ENCODE measurements around the gene FLT1.

The FLT1 gene

DNA sequence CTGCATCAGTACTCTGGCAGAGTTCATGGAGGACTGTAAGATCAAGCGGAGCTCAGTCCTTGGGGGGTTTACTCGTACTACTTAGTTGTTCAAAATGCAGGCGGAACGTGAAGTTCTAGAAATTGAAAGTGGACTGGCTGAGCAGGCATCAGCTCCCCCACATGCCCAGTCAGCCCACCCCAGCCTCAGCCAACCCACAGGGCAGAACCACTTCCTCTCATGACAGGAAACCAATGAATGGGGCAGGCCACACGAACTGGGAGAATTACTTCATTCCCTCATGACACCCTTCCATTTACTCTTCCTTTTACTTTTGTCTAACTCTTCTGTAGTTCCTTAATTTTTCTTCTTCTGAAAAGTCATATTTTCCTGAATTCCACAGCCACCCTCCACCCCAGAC is 71.9 kb downstream of the FLT1 start:
- DNase-seq: peak in 1 of 2 donors; percentile 7

DNA sequence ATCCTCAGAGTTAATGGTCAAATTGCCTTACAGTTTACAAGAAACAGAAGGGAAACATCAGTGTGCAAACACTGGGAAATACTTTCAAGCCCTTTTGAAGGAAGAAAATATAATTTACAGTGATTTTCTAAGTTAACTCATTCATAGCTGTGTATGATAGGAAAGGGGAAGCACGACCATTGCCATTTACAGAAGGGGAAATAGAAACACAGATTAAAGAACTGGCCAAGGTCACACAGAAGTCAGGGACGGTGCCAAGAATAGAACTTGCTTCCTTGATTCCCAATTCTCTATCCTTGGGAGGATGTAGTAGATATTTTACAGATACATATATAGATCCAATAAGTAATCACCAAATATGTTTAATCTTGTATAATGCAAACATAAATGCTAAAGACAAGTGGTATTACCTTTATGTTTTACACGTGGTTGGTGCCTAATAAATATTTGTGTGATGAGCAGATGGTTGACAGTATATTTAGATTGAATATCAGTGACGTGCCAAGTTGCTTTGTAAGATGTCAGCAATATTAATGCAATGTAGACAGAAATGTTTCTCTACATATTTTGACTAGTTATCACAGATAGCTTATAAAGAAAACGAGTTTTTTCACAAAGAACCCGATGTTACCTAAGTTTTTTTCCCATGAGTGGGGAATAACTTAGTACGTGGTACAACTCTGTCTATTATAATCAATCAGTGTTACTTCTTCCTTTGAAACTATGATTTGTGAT is 73.1 kb downstream of the FLT1 start:
- no peak for DNase-seq

DNA sequence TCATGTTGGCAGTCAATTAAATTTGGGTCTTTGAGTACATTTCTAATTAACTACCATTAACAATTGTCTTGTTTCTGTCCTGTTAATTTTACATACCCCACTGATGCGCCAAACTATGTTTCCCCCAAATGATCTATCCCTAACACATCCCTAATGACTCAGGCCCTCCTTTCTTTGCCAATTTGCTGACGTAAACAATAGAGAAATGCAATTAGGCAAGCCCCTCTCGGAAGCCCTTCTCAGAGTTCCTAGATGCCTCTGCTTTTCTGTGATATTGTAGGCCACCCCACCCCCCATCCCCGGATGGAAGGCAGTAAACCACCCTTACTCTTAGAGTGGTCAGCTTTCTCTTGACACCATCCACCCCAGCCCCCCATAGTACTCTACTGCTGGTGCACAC is 74.2 kb downstream of the FLT1 start:
- no peak for DNase-seq

DNA sequence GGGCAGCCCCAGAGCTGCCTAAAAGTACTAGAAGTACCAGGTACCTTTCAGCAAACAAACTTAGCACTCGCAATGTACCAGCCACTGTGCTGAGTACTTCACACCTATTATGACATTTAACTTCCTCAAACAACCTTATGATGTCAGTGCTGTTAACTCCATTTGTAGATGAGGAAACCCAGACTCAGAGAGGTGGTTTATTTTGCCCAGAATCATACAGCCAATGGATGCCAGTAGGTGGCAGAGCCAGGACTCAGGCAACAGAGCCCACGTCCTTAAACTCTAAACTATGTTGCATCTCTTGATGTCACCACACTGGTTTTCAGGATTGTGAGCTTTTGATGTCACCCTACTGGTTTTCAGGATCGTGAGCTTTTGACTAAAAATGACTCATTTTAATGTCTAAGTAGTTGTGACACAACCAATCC is 78.9 kb downstream of the FLT1 start:
- DNase-seq: no peak

DNA sequence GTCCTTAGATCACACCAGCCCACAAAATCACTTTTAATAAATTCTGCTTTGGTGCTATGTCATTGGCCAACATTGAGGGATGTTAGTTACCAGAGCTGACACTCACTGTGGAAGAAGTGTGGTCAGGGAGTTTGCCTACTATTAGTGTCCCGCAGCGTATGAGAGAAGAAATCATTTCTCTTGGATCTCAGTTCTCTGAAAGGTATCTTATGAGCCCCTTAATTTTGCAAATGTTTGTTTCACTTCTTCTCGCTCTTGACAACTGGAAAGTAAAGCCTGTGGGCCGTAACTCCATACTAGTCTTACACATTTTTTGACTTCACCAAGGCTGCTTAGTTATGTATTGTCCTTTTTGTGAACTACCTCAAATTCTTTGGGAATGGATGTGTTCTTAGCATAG is 80.9 kb downstream of the FLT1 start:
- no peak for DNase-seq

DNA sequence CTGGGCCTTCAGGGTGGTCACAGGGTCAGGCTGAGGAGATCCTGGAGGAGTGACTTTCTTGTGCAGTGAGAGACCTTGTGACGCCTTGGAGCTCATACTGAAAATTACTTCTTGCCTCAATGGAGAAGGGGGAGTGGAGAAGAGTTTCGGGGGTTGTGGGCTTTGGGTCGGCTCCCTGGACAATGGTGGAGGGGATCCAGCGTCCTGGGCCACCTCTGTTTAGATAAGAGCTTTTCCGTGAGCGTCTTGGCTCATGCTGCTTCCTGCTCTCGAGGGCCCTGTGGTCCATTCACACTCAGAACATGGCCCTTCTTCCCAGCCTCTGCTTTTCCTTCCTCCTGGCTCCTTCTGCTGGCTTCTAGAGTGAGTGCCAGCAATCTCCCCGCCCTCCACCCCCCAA is 81.9 kb downstream of the FLT1 start:
- DNase-seq: no peak

DNA sequence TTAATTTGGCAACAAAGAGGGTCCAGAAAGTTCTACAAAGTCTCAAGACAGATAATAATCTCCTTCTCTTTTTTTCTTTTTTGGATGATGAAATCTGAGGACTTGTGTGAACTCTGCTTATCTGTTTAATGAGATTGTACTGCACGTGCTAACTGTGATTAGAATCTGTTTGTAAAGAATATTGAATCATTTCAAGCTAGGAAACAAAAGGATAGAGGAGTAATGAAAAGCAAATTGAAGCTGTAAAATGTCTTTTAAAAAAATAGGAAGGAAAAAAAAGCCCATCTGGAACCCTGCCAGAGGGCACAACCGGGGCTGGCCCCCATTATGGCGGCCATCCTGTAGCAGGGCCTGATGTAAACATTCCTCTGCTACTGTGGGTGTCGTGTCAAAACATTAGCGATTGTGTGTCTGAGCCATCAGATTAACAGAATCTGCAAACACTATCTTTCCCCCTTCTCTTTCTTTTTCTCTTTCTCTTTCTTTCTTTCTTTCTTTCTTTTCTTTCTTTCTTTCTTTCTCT is 83.0 kb downstream of the FLT1 start:
- DNase-seq: no peak

DNA sequence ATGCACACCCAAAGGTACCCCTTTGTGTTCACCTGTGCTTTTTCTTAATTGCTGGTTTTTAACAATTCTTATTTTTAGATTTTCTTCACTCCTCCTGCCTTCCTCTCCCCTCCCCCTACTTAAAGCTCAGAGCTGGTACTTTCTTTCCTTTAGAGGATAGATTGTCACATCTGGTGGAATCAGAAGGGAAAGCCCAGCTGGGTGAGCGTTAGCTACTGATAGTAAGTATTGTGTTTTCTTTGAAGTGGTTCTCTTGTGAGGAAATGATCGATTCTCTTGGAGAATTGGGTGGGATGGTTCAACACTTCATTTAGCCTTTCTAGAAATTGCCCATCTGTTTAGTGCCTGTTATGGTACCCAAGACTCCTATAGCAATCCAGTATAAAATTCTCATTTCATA is 84.8 kb downstream of the FLT1 start:
- DNase-seq: no peak

DNA sequence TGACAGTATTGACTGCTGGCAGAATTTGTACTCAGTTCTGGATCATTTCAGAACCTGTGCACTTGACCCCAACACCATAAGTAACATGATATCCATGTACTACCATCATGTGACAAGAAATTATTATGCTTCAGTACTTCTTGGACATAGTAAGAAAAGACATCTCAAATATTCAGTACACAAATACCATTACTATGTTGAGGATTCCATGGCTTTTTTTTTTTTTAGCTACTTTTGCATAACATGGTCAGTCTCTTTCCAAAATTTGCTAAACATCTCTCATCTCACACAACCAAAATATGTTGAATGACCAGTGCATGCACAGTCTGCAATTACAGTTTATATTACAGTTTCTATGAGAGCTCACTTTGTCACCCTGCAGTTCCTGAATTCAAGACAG is 85.3 kb downstream of the FLT1 start:
- no peak for DNase-seq

DNA sequence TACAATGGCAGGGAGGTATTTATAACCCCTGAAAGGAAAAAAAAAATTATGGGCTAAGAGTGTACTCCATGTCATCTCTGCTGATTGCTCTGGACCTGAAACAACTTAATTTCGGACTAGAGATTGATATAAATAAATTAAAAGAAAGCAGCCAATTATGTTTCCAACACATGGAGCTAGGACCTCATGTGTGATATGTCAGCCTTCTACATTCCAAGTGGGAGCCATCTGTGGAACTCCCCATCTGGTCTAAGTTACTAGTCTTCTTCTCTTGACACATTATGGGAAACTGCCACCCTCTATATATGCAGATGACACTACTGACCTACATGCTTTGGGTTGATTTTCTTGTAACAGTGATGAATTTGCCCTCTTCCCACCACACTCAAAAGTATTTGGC is 86.1 kb downstream of the FLT1 start:
- no peak for DNase-seq

DNA sequence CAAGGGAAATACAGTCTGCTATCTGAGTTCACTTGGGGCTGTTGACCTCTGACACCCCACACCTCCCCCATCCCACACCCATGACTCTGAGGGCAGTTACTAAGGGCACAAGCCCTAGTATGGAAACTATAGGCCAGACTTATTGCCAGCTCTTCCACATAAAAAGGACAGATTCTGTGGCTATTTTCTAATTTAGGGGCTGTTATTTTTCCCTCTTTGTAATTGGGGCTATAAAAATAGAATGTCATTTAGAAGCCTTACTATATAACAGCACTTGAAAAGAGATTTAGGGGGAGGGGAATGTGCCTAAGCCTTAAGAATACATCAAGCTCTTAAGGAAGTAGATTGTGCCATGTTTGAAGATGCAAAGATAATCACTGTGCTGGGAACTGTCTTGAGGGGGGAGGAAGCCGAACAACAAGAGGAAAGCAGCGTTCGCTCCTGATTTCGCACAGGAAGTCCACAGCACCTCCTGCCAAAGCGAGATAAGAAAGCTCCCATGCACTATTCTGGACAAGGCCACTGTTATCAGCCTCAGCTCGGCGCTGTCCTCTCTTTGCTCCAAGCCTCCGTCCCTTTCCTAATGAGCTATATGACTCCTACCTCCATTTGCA is 86.6 kb downstream of the FLT1 start:
- no peak for DNase-seq

DNA sequence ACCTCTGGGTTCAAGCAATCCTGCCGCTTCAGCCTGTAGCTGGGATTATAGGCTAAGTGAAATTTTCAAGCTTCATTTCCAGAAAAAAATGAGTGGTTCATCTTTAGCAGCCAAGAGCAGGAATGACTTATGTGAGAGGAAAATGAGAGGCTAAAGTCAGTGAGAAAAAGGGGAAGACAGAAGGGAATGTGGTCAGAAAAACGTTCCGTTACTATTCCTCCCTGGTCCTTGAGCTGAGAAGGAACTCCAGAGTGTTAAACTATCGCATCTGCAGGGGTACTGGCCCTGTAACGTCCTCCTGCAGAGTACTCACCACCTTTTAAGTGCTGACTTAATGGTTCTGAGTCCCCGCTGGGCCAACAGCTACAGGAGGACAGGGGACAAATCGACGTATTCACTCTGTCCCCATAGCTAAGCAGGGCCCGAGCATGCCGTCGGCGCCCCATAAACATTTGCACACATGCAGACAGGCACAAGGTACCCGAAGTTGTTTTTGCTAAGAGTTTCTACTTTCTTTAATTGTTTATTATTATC is 88.1 kb downstream of the FLT1 start:
- DNase-seq: no peak

DNA sequence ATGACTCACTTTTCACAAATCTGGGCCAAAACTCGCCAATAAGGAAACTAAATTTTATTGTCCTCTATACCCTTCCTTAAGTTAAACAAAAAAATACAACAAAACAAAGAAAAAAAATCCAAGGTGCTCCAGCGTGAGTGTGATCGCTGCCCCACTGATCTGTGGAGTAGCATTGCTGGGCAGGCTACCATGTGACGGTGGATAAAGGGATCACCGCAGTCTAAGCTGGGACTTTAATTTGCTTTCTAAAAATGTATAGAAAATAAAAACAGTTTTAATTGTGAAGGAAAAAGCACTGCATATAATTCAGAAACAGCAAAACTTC is 92.9 kb downstream of the FLT1 start:
- DNase-seq: no peak

DNA sequence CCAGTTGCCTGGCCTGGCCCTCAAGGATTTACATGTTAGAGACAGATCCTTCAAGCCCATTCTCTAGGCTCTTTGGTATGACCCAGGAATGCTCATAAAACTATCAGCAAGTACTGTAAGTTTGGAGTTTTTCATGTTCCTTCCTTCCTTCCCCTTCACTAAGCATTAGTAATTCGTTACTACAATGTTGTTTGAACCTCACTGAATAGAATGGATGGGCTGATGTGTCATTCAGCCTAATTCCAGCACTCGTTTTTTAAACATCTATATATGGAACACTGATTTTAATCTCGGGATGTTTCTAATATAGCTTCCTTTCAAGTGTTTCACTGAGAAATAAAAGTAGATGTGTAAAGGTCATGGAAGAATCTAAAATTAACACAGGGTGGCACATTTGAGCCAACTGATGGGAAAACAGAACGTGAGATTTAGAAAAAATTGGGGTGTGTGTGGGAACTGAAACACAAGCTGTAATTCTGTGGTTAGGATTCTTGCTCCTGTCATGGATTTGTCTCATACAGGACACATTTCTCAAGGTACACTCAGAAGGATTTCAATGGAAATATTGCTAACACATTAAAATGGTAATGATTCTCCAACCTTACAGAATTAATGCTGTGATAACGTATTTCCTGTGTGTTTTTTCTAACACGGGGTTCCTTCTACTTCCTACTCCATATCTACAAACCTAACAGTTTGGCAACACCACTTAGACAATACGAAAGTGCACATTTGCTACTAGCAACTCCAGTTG is 93.4 kb downstream of the FLT1 start:
- DNase-seq: no peak

DNA sequence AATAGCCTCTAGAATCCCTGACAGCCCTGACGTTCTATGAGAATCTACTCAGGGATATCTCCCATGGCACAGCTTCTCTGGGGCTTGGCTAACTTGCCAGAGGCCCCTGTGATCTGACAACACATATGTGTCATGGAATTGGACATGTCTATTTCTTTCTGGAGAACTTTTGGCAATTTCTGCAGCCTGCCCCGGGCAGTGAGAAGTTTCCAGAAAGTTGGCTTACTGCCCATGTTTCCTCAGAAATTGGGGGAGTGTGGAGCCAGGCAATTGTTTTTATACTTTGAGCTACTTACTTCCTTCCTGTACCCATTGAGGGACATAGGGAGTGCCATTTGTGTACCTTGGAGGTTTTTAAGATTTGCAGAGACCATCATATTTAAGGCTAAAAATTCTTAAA is 98.9 kb downstream of the FLT1 start:
- no peak for DNase-seq

DNA sequence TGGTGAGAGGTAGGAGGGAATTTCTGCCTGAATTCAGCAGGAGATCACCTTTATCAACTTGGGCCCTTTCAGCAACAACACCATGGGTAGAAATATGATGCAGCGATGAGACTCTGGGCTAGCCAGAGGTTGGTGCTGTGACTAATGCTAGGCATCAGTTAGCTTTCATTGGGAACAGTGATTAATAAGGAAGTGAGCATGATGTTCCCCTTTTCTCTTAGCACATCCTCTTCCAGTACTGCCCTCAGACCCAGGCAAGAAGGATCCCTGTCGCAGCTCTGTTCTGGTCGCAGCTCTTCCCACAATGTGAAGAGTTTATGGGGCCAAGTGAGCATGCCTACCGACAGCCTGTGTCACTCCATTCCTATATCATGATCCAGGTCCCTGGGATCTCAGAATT is 100.5 kb downstream of the FLT1 start:
- no peak for DNase-seq

DNA sequence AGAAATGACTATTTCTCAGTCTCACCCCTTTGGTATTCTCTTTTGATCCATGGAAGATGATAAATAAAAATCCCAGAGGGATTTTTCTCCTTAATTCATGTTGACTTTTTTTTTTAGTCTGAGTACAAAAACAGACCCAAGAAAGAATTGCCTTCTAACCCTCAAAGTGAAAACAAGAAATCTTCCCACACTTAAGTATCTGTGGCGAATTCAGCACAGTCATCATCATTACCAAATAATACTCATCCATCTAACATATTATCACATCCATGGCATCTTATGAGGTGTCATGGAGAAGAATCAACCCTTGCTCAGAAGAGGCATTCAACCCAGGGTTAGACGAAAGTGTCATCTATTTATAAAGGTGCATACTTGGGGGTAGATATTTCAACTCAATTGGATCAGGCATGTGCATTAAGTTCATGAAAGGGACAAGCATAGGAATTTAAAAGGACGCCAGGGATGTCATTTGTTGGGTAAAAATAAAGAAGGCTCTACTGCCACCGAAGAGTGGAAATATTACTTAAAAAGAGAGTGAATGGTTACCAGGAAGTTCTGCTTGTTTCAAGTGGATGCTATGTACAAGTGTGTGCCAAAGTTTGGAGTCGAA is 101.9 kb downstream of the FLT1 start:
- DNase-seq: no peak

DNA sequence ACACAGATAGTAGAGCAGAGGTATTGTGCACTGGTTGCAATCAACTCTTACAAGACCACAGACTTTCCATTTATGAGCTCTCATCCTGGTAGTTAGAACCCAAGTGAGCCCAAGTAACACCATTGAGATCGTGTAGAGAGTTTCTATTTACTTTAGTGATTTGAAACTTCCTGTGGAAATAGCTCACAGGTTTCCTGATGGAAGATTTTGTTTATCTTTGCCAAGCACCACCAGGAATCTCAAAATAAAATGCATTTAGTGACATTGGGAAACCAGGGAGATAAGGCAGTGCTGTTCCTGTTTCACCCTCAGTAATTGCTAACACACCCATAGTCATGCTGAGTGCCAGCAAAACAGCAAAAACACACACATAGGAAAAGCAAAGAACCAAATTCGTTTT is 102.5 kb downstream of the FLT1 start:
- no peak for DNase-seq

DNA sequence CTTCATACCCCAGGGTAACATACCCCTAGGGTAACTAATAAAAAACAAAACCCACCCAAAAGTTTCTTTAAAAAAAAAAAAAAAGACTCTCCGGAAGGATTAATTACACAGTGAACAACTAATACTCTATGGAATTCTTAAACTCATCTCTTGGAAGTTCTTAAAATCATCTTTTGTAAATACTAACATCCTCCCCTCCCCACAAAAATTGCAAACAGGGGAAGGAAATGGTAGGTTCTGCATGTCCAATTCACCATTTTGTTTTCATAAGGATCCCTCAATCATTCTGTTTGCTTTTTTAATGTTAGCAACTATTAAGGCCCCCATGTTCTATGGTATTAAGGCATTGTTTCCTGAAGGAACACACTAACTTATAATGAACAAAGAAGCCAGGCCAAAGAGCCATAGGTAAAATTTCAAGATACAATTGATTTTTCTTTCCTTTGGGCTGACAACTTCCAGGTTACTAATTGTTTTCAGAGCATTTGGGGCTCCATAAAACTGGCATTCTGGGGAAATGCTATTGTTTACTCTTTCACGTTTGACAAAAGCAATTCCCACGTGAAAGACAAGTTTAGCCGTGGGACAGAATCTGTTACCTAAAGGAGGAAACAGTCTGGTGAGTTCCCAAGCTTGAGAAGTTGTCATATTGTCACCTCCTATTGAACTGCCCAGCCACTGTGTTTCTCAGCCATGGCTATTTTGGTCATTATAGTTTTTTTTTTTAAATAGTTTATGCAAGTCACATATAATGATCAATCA is 107.0 kb downstream of the FLT1 start:
- no peak for DNase-seq

DNA sequence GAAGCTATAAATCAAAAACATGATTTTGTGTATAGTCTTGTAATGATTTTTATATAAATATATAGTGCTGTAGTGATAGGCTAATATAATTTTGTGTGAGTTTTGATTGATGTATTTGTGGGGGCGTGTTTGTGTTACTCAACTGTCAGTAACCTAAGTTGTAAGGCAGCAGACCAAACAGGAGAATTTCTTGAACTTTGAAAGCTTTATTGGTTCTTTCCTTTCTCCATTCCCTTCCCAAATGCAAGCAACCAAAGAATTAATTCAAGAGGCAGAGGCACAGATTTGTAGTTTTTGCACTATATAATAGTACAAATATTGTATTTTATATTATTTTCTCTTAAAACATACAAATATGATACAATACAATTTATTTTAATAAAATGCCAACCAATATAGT is 109.6 kb downstream of the FLT1 start:
- no peak for DNase-seq

DNA sequence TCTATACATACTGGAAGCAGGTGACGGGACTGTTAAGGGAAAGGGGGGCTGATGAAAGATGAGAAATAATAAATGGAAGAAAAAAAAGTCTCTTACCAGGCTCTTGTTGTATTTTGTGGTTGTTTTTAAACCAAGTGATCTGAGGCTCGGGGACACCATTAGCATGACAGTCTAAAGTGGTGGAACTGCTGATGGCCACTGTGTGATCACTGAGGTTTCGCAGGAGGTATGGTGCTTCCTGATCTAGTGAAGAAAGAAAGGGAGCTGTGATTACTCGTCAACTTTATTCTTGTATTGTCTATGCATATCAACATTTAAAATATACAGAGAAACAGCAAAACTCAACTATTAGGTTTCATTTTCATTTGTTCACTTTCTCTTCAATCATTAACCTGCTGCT is 110.1 kb downstream of the FLT1 start:
- no peak for DNase-seq

DNA sequence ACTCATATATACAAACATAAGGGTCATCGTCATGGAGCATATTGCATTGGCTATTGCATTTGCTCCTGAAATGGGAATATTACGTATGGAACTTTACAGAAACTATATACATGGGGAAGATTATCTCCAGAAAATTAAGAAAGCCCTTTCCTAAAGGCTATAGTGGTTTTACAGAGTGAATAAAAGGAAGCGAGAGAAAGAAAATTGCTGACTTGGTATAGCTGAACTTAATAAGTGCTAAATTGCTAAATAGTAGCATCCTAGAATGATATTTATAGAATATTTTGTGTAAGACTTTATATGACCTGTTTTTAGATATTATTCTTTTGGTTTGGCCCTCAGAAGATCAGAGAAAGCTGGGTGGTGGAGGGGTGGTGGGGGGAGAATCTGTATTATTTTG is 114.6 kb downstream of the FLT1 start:
- DNase-seq: no peak
